Prostate gland (tissue), 2 donors: ENCODE measurements around the gene PFKFB3.
"Not testable (repeated sequence)": the region's sequence is repeated elsewhere in the genome, so short reads cannot be mapped to it uniquely, and the experiment has no call there.

Source experiments
- POLR2A ChIP-seq: fragments of 450-650 bp; IDR thresholded peaks from one replicate; pipeline ENCODE4 v1.6.1; 2016; ENCODE audit warnings: antibody characterized with exemption, mild to moderate bottlenecking
- POLR2AphosphoS5 ChIP-seq: sonication (generic); formaldehyde crosslinking; IDR thresholded peaks from one replicate; pipeline ENCODE4 v1.6.1; 2017; ENCODE audit warnings: antibody characterized with exemption
- TF ChIP-seq, protein P1 (sequence below), 4 experiments: fragments of 200-600 bp in 2 of 4; fragments of 450-650 bp in 2 of 4; sonication (generic) in 2 of 4; IDR thresholded peaks; 1 replicate in 3 of 4; 2 replicates in 1 of 4; pipeline ENCODE4 v1.5.1; 2016 to 2019; ENCODE audit warnings: antibody characterized with exemption in 4 of 4, mild to moderate bottlenecking in 2 of 4, moderate library complexity in 2 of 4

DNA sequence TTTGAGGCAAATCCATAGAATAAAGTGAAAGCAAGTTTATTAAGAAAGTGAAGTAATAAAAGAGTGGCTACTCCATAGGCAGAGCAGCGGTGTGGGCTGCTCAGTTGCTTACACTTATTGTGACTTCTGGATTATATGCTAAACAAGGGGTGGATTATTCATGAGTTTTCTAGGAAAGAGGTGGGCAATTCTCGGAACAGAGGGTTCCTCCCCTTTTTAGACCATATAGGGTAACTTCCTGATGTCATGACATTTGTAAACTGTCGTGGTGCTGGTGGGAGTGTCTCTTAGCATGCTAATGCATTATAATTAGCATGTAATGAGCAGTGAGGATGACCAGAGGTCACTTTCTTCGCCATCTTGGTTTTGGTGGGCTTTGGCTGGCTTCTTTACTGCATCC lies 93.7 kb downstream of the PFKFB3 start:
- TF ChIP-seq, protein P1, sequence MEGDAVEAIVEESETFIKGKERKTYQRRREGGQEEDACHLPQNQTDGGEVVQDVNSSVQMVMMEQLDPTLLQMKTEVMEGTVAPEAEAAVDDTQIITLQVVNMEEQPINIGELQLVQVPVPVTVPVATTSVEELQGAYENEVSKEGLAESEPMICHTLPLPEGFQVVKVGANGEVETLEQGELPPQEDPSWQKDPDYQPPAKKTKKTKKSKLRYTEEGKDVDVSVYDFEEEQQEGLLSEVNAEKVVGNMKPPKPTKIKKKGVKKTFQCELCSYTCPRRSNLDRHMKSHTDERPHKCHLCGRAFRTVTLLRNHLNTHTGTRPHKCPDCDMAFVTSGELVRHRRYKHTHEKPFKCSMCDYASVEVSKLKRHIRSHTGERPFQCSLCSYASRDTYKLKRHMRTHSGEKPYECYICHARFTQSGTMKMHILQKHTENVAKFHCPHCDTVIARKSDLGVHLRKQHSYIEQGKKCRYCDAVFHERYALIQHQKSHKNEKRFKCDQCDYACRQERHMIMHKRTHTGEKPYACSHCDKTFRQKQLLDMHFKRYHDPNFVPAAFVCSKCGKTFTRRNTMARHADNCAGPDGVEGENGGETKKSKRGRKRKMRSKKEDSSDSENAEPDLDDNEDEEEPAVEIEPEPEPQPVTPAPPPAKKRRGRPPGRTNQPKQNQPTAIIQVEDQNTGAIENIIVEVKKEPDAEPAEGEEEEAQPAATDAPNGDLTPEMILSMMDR (IDR thresholded peaks at IDR 0.05) = not testable (repeated sequence)
- not testable (repeated sequence) for TF ChIP-seq POLR2A, POLR2AphosphoS5
